Fibroblast of lung (primary cell): Measurements from ENCODE around the gene SULF2.

Experiments
- CTCF ChIP-seq, 2 donors: IDR thresholded peaks in 1 of 2; conservative IDR thresholded peaks in 1 of 2; 1 replicate in 1 of 2; 2 replicates in 1 of 2; pipeline ENCODE4 v1.5.1; 2011 to 2012; ENCODE audit warnings: low read length in 2 of 2, control low read depth in 1 of 2, inconsistent platforms in 1 of 2, low read depth in 1 of 2, mild to moderate bottlenecking in 1 of 2
- EZH2 ChIP-seq: IDR thresholded peaks from 2 replicates; pipeline ENCODE4 v1.5.1; 2012; ENCODE audit warnings: low read length, control low read depth, mild to moderate bottlenecking; ENCODE audit errors: missing control alignments

GRCh38 chr20:47638851-47639250 is 146.4 kb downstream of the SULF2 start:
- TF ChIP-seq CTCF (conservative IDR thresholded peaks at IDR 0.05 in 1 of 2, IDR thresholded peaks at IDR 0.05 in 1 of 2; ENCODE audit: low read depth in 1 of 2, low read length in 2 of 2): no peak
- TF ChIP-seq EZH2: no peak
